H1 (cell line): ENCODE data around the gene FAM72A. TPM values are rescaled to one million over a fixed set of nuclear protein-coding genes. Genes with fewer than 3 reads are reported as not detected.
"Not testable (repeated sequence)": the region's sequence is repeated elsewhere in the genome, so short reads cannot be mapped to it uniquely, and the experiment has no call there.

Source experiments
- CTCF ChIA-PET: fragments of 300-600 bp; sonication (Branson Sonifier 250); formaldehyde crosslinking; loops from one replicate; lab custom pipeline; 2021; ENCODE audit not compliant: partially characterized antibody; lab: Charles Lee
- POLR2A ChIA-PET: fragments of 300-600 bp; sonication (Branson Sonifier 250); formaldehyde crosslinking; loops from one replicate; lab custom pipeline; 2021; ENCODE audit warnings: inconsistent platforms; ENCODE audit not compliant: partially characterized antibody; lab: Charles Lee
- DNase-seq, 2 experiments: peaks; one replicate each; pipeline versions ENCODE4 v3.0.0 to v3.0.0-alpha.2; 2010 to 2022; ENCODE audit warnings: low spot score in 2 of 2, low read depth in 1 of 2, mixed read lengths in 1 of 2
- FAIRE-seq: peaks from 2 replicates; lab custom pipeline; 2011; peaks lifted over from hg19 to GRCh38; lab: Jason Lieb, UNC
- H2AFZ ChIP-seq: 2 replicates; pipeline ENCODE4 v1.8.1; 2012; ENCODE audit warnings: low read length, inconsistent platforms
- H2AK5ac ChIP-seq: 2 replicates; pipeline ENCODE4 v1.6.1; 2013; ENCODE audit warnings: low read depth, low read length
- H2BK120ac ChIP-seq: replicated peaks from 2 replicates; pipeline ENCODE3; 2013; ENCODE audit warnings: low read depth, low read length, inconsistent platforms
- H2BK12ac ChIP-seq: 2 replicates; pipeline ENCODE4 v1.6.1; 2013; ENCODE audit warnings: low read depth, low read length
- H2BK15ac ChIP-seq: 2 replicates; pipeline ENCODE4 v1.6.1; 2013; ENCODE audit warnings: low read length
- H2BK20ac ChIP-seq: 2 replicates; pipeline ENCODE4 v1.6.1; 2013; ENCODE audit warnings: low read length
- H2BK5ac ChIP-seq: 2 replicates; pipeline ENCODE4 v1.6.1; 2013; ENCODE audit warnings: low read depth, low read length
- H3K14ac ChIP-seq: 2 replicates; pipeline ENCODE4 v1.6.1; 2013; ENCODE audit warnings: inconsistent platforms; ENCODE audit not compliant: insufficient read length
- H3K18ac ChIP-seq: 2 replicates; pipeline ENCODE4 v1.6.1; 2013; ENCODE audit warnings: low read length; ENCODE audit errors: extremely low read depth
- H3K23ac ChIP-seq: 2 replicates; pipeline ENCODE4 v1.6.1; 2013; ENCODE audit warnings: inconsistent platforms; ENCODE audit not compliant: insufficient read length
- H3K23me2 ChIP-seq: 2 replicates; pipeline ENCODE4 v1.6.1; 2013; ENCODE audit warnings: low read depth, low read length
- H3K27ac ChIP-seq: 2 replicates; pipeline ENCODE4 v1.6.1; 2011; ENCODE audit warnings: low read depth, low read length, inconsistent platforms
- H3K27me3 ChIP-seq, 4 experiments: replicated peaks in 1 of 4; 1 replicate in 1 of 4; 2 replicates in 3 of 4; pipeline versions ENCODE4 v1.6.1 to v1.8.1; 2011 to 2013; ENCODE audit warnings: low read length in 3 of 4, mild to moderate bottlenecking in 3 of 4, inconsistent platforms in 2 of 4, mixed read lengths in 2 of 4, moderate library complexity in 1 of 4; ENCODE audit not compliant: control insufficient read depth in 3 of 4, insufficient read depth in 3 of 4; ENCODE audit errors: extremely low read depth in 1 of 4
- H3K36me3 ChIP-seq, 4 experiments: 2 replicates each; pipeline versions ENCODE4 v1.6.1 to v1.8.1; 2011 to 2013; ENCODE audit warnings: mild to moderate bottlenecking in 4 of 4, low read length in 3 of 4, moderate library complexity in 2 of 4, control low read depth in 1 of 4, inconsistent platforms in 1 of 4; ENCODE audit not compliant: insufficient read depth in 4 of 4, control insufficient read depth in 2 of 4
- H3K4ac ChIP-seq: replicated peaks from 2 replicates; pipeline ENCODE3; 2013; ENCODE audit warnings: low read length, low read depth, mixed read lengths, inconsistent platforms; ENCODE audit not compliant: insufficient read length
- H3K4me1 ChIP-seq, 4 experiments: replicated peaks in 1 of 4; 1 replicate in 1 of 4; 2 replicates in 3 of 4; pipeline versions ENCODE4 v1.6.1 to v1.8.1; 2011 to 2013; ENCODE audit warnings: low read length in 3 of 4, inconsistent platforms in 2 of 4, mixed read lengths in 1 of 4; ENCODE audit not compliant: insufficient read depth in 4 of 4, control insufficient read depth in 3 of 4
- H3K4me2 ChIP-seq, 2 experiments: 2 replicates each; pipeline versions ENCODE4 v1.6.1 to v1.8.1; 2011 to 2013; ENCODE audit warnings: low read depth in 2 of 2, low read length in 2 of 2, control low read depth in 1 of 2, inconsistent platforms in 1 of 2, mild to moderate bottlenecking in 1 of 2; ENCODE audit not compliant: insufficient read depth in 1 of 2
- H3K4me3 ChIP-seq, 4 experiments: fragments of 200-600, 300-600 bp in 1 of 4; sonication (generic), shearing (Covaris generic), sonication (Bioruptor Twin) in 1 of 4; 2 replicates each; pipeline versions ENCODE4 v1.5.1 to v1.8.1; 2011 to 2016; ENCODE audit warnings: low read length in 4 of 4, low read depth in 3 of 4, control low read depth in 2 of 4, inconsistent platforms in 2 of 4, mild to moderate bottlenecking in 2 of 4, mixed read lengths in 1 of 4, moderate library complexity in 1 of 4; ENCODE audit not compliant: insufficient read depth in 2 of 4; ENCODE audit errors: extremely low read depth in 1 of 4
- H3K56ac ChIP-seq: replicated peaks from 2 replicates; pipeline ENCODE3; 2013; ENCODE audit warnings: low read depth, mild to moderate bottlenecking, mixed read lengths, low read length, inconsistent platforms; ENCODE audit not compliant: insufficient read length
- H3K79me1 ChIP-seq: 2 replicates; pipeline ENCODE4 v1.6.1; 2013; ENCODE audit warnings: low read depth, low read length, control low read depth
- H3K79me2 ChIP-seq, 2 experiments: 2 replicates each; pipeline versions ENCODE4 v1.6.1 to v1.8.1; 2012 to 2013; ENCODE audit warnings: low read length in 2 of 2, mild to moderate bottlenecking in 2 of 2, inconsistent platforms in 1 of 2; ENCODE audit not compliant: insufficient read depth in 2 of 2, control insufficient read depth in 1 of 2
- H3K9ac ChIP-seq, 4 experiments: replicated peaks in 1 of 4; 1 replicate in 1 of 4; 2 replicates in 3 of 4; pipeline versions ENCODE4 v1.6.1 to v1.8.1; 2011 to 2013; ENCODE audit warnings: low read depth in 3 of 4, low read length in 3 of 4, control low read depth in 2 of 4, mild to moderate bottlenecking in 2 of 4, moderate library complexity in 2 of 4, inconsistent platforms in 1 of 4; ENCODE audit errors: extremely low read depth in 1 of 4
- H3K9me3 ChIP-seq, 2 experiments: 2 replicates each; pipeline versions ENCODE4 v1.6.1 to v1.8.1; 2012 to 2013; ENCODE audit warnings: mild to moderate bottlenecking in 2 of 2, moderate library complexity in 2 of 2, control low read depth in 1 of 2, inconsistent platforms in 1 of 2, low read depth in 1 of 2, low read length in 1 of 2, mixed read lengths in 1 of 2; ENCODE audit not compliant: insufficient read depth in 2 of 2
- H4K20me1 ChIP-seq, 2 experiments: replicated peaks in 1 of 2; 2 replicates each; pipeline versions ENCODE3 to v1.8.1; 2011 to 2013; ENCODE audit warnings: inconsistent platforms in 2 of 2, low read length in 2 of 2, mild to moderate bottlenecking in 1 of 2; ENCODE audit not compliant: insufficient read depth in 2 of 2, control insufficient read depth in 1 of 2
- H4K5ac ChIP-seq: 2 replicates; pipeline ENCODE4 v1.6.1; 2013; ENCODE audit warnings: low read length, low read depth, mixed read lengths, inconsistent platforms; ENCODE audit not compliant: insufficient read length
- H4K8ac ChIP-seq: 2 replicates; pipeline ENCODE4 v1.8.0; 2013; ENCODE audit warnings: mild to moderate bottlenecking, moderate library complexity, low read length, inconsistent platforms; ENCODE audit not compliant: insufficient read depth; ENCODE audit errors: extremely low read depth
- H4K91ac ChIP-seq: replicated peaks from 2 replicates; pipeline ENCODE3; 2013; ENCODE audit warnings: low read length, mixed read lengths, inconsistent platforms; ENCODE audit not compliant: insufficient read length
- WGBS, 2 experiments: shearing (Covaris generic) in 1 of 2; methylation state at CpG; one replicate each; pipeline versions ENCODE4 v1.1.6 to v1.1.7; 2013 to 2015; ENCODE audit warnings: low lambda C conversion rate in 2 of 2, mixed read lengths in 2 of 2, inconsistent platforms in 1 of 2, low coverage in 1 of 2, missing lambda C conversion rate in 1 of 2; ENCODE audit not compliant: insufficient replicate concordance in 2 of 2, insufficient coverage in 1 of 2, insufficient read length in 1 of 2; ENCODE audit errors: extremely low coverage in 1 of 2, missing lambda C conversion rate in 1 of 2; 5-methylcytosine and 5-hydroxymethylcytosine counted together
- polyA plus RNA-seq, 7 experiments: library from polyadenylated mRNA; depleted of rRNA in 3 of 7; stranded (reverse) in 5 of 7; unstranded in 2 of 7; fragments of >200 nt in 5 of 7; fragments of 200-250 nt in 2 of 7; gene quantifications; 1 replicate in 5 of 7; 2 replicates in 1 of 7; 4 replicates in 1 of 7; pipeline versions ENCODE4 v1.2.1 to v1.2.3, GENCODE V29; 2011 to 2013; ENCODE audit warnings: missing spikeins in 2 of 7, mixed read lengths in 2 of 7
- total RNA-seq: library from RNA; stranded (reverse); fragmentation: NEBNext Ultra II Directional; extraction: Animal tissue kit (Norgen Biotek cat#: 25700); gene quantifications from 2 replicates; pipeline ENCODE4 v1.2.1, GENCODE V29; 2021

Gene FAM72A
- total and polyA plus RNA-seq, 2 of the 8 experiments (the other 6 are each of a cell fraction or from before 2014, with no cell fraction given): 10.7 to 23.0 TPM

DNA sequence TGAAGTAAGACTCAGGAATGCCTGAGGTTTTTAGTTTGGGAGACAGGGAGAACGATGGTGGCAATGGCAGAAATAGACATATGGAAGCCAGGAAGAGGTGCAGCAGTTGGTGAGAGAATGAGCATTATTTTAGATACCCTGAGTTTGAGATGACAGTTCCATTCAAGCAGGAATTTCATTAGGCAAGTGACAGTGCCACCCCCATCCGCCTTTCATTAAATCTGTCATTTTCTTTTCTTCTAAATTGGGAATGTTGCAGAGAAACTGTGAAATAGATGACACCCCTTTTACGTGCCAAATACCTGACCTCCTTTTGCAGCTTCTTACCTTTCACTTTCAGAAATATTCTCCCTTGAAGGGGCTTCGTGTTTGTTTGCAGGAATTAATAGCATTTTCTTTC, 22.7 kb upstream of the FAM72A start:
- H3K9ac ChIP-seq, H2BK120ac ChIP-seq, H3K27me3 ChIP-seq, H2BK20ac ChIP-seq, H3K4me3 ChIP-seq, POLR2A ChIA-PET, H3K79me2 ChIP-seq, H3K4me1 ChIP-seq, DNase-seq, CTCF ChIA-PET, H3K23ac ChIP-seq, H3K27ac ChIP-seq, H4K8ac ChIP-seq, H3K9me3 ChIP-seq, H2AK5ac ChIP-seq, H3K56ac ChIP-seq, H2BK5ac ChIP-seq, H2AFZ ChIP-seq, H4K20me1 ChIP-seq, FAIRE-seq, H2BK15ac ChIP-seq, H3K14ac ChIP-seq, H3K18ac ChIP-seq, H3K23me2 ChIP-seq, H3K79me1 ChIP-seq, H3K4ac ChIP-seq, H4K91ac ChIP-seq, H3K36me3 ChIP-seq, H4K5ac ChIP-seq, H2BK12ac ChIP-seq, H3K4me2 ChIP-seq: not testable (repeated sequence)
- WGBS, 2 experiments: 83% methylated on average over 3 of the region's 4 CpGs; no CpG with 5 or more reads in 1 of the 2 experiments

DNA sequence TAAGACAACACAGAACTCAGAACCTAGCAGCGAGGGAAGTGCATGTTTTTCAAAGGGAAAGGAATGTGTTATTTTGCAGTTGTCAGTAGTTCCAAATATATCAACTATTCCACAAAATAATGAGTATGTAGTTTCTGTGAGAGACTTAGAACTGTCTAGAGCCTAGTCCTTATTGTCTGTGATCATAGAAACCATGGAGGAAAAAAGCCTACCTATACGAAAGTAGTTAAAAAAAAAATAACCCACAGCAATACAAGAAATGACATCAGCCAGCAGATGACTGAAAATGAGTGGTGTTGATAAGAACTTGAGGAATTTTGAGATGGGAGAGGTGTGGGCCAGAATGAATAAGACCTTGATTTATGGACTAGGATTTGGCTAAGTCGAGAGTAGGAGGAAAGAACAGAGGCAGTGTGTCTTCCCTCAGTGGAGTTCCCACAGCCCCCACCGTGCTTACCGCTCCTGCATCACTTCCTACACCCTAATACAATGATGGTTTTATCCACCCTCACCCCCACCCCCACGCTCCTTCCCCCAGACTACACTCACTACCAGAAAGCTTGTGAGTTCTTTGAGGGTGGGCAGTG, 21.6 kb upstream of the FAM72A start:
- H3K9ac ChIP-seq, H3K27me3 ChIP-seq, H2BK20ac ChIP-seq, H4K20me1 ChIP-seq, H3K4me2 ChIP-seq, H3K79me2 ChIP-seq, H2AFZ ChIP-seq, H4K91ac ChIP-seq, H2BK12ac ChIP-seq, H3K9me3 ChIP-seq, H2AK5ac ChIP-seq, H3K4me1 ChIP-seq, H4K5ac ChIP-seq, H2BK120ac ChIP-seq, POLR2A ChIA-PET, DNase-seq, FAIRE-seq, H3K23me2 ChIP-seq, H4K8ac ChIP-seq, H3K27ac ChIP-seq, H3K14ac ChIP-seq, H3K23ac ChIP-seq, H3K79me1 ChIP-seq, H3K18ac ChIP-seq, H3K4ac ChIP-seq, H3K36me3 ChIP-seq, H2BK5ac ChIP-seq, H2BK15ac ChIP-seq, H3K56ac ChIP-seq, CTCF ChIA-PET, H3K4me3 ChIP-seq: not testable (repeated sequence)
- 93% methylated on average over 2 of the region's 6 CpGs; no CpG with 5 or more reads in 1 of the 2 experiments for WGBS, 2 experiments
